ENCODE data around the gene CDK5RAP3.

CDK5RAP3 gene

GRCh38 chr17:47949946-47950345, 21.0 kb upstream of the CDK5RAP3 start:
- DNase-seq: peak; percentile 4

- DNase-seq: no peak
Measured at GRCh38 chr17:47950448-47950847, 20.5 kb upstream of the CDK5RAP3 start.

- DNase-seq: no peak
Measured at GRCh38 chr17:47952171-47953021, 18.5 kb upstream of the CDK5RAP3 start.

GRCh38 chr17:47953909-47954308, 17.0 kb upstream of the CDK5RAP3 start:
- no peak for DNase-seq

GRCh38 chr17:47955497-47956461, 15.1 kb upstream of the CDK5RAP3 start:
- DNase-seq: peak; percentile 66

GRCh38 chr17:47956791-47957590, 13.9 kb upstream of the CDK5RAP3 start:
- DNase-seq: peak; percentile 46

- peak; percentile 87 for DNase-seq
Measured at GRCh38 chr17:47957591-47958490, 13.1 kb upstream of the CDK5RAP3 start, which contains the start of gene PRR15L. Gene PRR15L (minus strand): TSS chr17:47957883. CDS start chr17:47953234, 4,649 bp downstream.

GRCh38 chr17:47959825-47960655, 10.9 kb upstream of the CDK5RAP3 start:
- peak; percentile 23 for DNase-seq

- no peak for DNase-seq
Measured at GRCh38 chr17:47961406-47961805, 9.5 kb upstream of the CDK5RAP3 start.

GRCh38 chr17:47962901-47963300, 8.0 kb upstream of the CDK5RAP3 start:
- no peak for DNase-seq

- no peak for DNase-seq
Measured at GRCh38 chr17:47964856-47965255, 6.1 kb upstream of the CDK5RAP3 start.

- no peak for DNase-seq
Measured at GRCh38 chr17:47966079-47966519, 4.8 kb upstream of the CDK5RAP3 start.

GRCh38 chr17:47967607-47968252, 3.2 kb upstream of the CDK5RAP3 start:
- no peak for DNase-seq

GRCh38 chr17:47968836-47969235, 2.1 kb upstream of the CDK5RAP3 start:
- no peak for DNase-seq

- DNase-seq: no peak
Measured at GRCh38 chr17:47969930-47970724, 786 bp upstream of the CDK5RAP3 start.

- DNase-seq: no peak
Measured at GRCh38 chr17:47973541-47973940, 2.6 kb downstream of the CDK5RAP3 start.

GRCh38 chr17:47975189-47975822, 4.4 kb downstream of the CDK5RAP3 start:
- no peak for DNase-seq

- no peak for DNase-seq
Measured at GRCh38 chr17:47975823-47976205, 4.9 kb downstream of the CDK5RAP3 start.

- no peak for DNase-seq
Measured at GRCh38 chr17:47978324-47978723, 7.4 kb downstream of the CDK5RAP3 start.
